H1 (cell line): ENCODE measurements around the gene PARP1. TPM values are rescaled to one million over a fixed set of nuclear protein-coding genes. Genes with fewer than 3 reads are reported as not detected.
A peak's percentile ranks its signal among the peaks of the same experiment; 100 is the strongest.

Experiments
- CBX8 ChIP-seq: fragments of 300-800, 300-1000 bp; sonication (generic); IDR thresholded peaks from 2 replicates; pipeline ENCODE4 v1.7.1; 2016; ENCODE audit warnings: low read depth, low read length, borderline replicate concordance
- CTBP2 ChIP-seq: IDR thresholded peaks from 2 replicates; pipeline ENCODE4 v1.7.0; 2011; ENCODE audit warnings: borderline replicate concordance, mild to moderate bottlenecking, moderate library complexity, mixed read lengths, low read length; ENCODE audit not compliant: insufficient read depth, insufficient read length
- EGR1 ChIP-seq: IDR thresholded peaks from 2 replicates; pipeline ENCODE4 v1.6.1; 2011; ENCODE audit warnings: low read depth, low read length, borderline replicate concordance
- EP300 ChIP-seq, 2 experiments: IDR thresholded peaks; 1 replicate in 1 of 2; 2 replicates in 1 of 2; pipeline ENCODE4 v1.6.1; 2011 to 2012; ENCODE audit warnings: low read depth in 2 of 2, low read length in 2 of 2, mild to moderate bottlenecking in 2 of 2, borderline replicate concordance in 1 of 2, inconsistent platforms in 1 of 2, moderate library complexity in 1 of 2
- GTF2F1 ChIP-seq: IDR thresholded peaks from 2 replicates; pipeline ENCODE4 v1.6.1; 2012; ENCODE audit warnings: low read depth, low read length, improper control_type of control experiment, borderline replicate concordance
- HDAC2 ChIP-seq, 2 experiments: fragments of 300-600 bp in 1 of 2; sonication (generic) in 1 of 2; IDR thresholded peaks; 2 replicates each; pipeline ENCODE4 v1.6.1; 2011 to 2012; ENCODE audit warnings: low read depth in 2 of 2, low read length in 2 of 2, mild to moderate bottlenecking in 2 of 2, moderate library complexity in 2 of 2, borderline replicate concordance in 1 of 2, inconsistent platforms in 1 of 2
- HDAC6 ChIP-seq: IDR thresholded peaks from one replicate; pipeline ENCODE4 v1.7.1; 2012; ENCODE audit warnings: low read depth, mild to moderate bottlenecking, inconsistent platforms, low read length, moderate library complexity
- NANOG ChIP-seq: IDR thresholded peaks from 2 replicates; pipeline ENCODE4 v1.6.1; 2011; ENCODE audit warnings: low read length, low read depth, mild to moderate bottlenecking, inconsistent platforms; ENCODE audit not compliant: insufficient read depth, poor library complexity, severe bottlenecking
- POLR2A ChIP-seq, 2 experiments: IDR thresholded peaks; 1 replicate in 1 of 2; 2 replicates in 1 of 2; pipeline ENCODE4 v1.6.1; 2011; ENCODE audit warnings: low read depth in 2 of 2, low read length in 2 of 2, mild to moderate bottlenecking in 2 of 2; ENCODE audit errors: control extremely low read depth in 1 of 2
- POLR2AphosphoS5 ChIP-seq: IDR thresholded peaks from 2 replicates; pipeline ENCODE4 v1.6.1; 2011; ENCODE audit warnings: low read depth, low read length
- RBBP5 ChIP-seq: IDR thresholded peaks from 2 replicates; pipeline ENCODE4 v1.7.1; 2012; ENCODE audit warnings: low read depth, mild to moderate bottlenecking, inconsistent platforms, low read length, moderate library complexity, borderline replicate concordance
- SAP30 ChIP-seq: fragments of 300-600 bp; sonication (generic); IDR thresholded peaks from 2 replicates; pipeline ENCODE4 v1.7.1; 2012; ENCODE audit warnings: low read length, moderate library complexity, mild to moderate bottlenecking, inconsistent platforms; ENCODE audit not compliant: insufficient read depth, insufficient replicate concordance
- SIRT6 ChIP-seq: IDR thresholded peaks from one replicate; pipeline ENCODE4 v1.7.1; 2012; ENCODE audit warnings: low read length, inconsistent platforms
- SRF ChIP-seq: IDR thresholded peaks from 2 replicates; pipeline ENCODE4 v1.6.1; 2011; ENCODE audit warnings: mild to moderate bottlenecking, low read depth, low read length, moderate library complexity
- TAF1 ChIP-seq: IDR thresholded peaks from 2 replicates; pipeline ENCODE4 v1.6.1; 2011; ENCODE audit warnings: mild to moderate bottlenecking, low read depth, low read length
- TEAD4 ChIP-seq: IDR thresholded peaks from 2 replicates; pipeline ENCODE4 v1.6.1; 2012; ENCODE audit warnings: low read depth, low read length, inconsistent platforms, mixed read lengths
- polyA plus RNA-seq, 7 experiments: library from polyadenylated mRNA; depleted of rRNA in 3 of 7; stranded (reverse) in 5 of 7; unstranded in 2 of 7; fragments of >200 nt in 5 of 7; fragments of 200-250 nt in 2 of 7; gene quantifications; 1 replicate in 5 of 7; 2 replicates in 1 of 7; 4 replicates in 1 of 7; pipeline versions ENCODE4 v1.2.1 to v1.2.3, GENCODE V29; 2011 to 2013; ENCODE audit warnings: missing spikeins in 2 of 7, mixed read lengths in 2 of 7
- total RNA-seq: library from RNA; stranded (reverse); fragmentation: NEBNext Ultra II Directional; extraction: Animal tissue kit (Norgen Biotek cat#: 25700); gene quantifications from 2 replicates; pipeline ENCODE4 v1.2.1, GENCODE V29; 2021
- TF ChIP-seq, protein P1 (sequence below): IDR thresholded peaks from 2 replicates; pipeline ENCODE4 v1.6.1; 2011; ENCODE audit warnings: low read depth, mild to moderate bottlenecking, low read length; ENCODE audit not compliant: insufficient read depth

Gene PARP1
- total and polyA plus RNA-seq, 2 of the 8 experiments (the other 6 are each of a cell fraction or from before 2014, with no cell fraction given): 416 to 441 TPM

DNA sequence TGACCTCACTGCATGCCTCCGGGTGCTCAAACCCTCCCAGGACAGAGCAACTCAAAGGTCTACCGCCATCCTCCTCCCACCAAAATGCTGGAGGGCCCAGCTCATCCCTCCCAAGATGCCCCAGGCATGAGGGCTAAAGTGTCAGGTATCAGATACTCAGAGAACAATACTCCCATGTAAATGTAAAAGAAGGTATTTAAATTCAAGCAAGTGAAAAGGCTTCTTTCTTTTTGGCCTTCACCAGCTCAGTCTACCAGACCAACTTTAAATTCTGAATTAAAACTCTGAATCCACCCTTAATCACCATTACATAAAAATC, 3.0 kb downstream of the PARP1 start (continued):
- no peak for TF ChIP-seq HDAC6
- TF ChIP-seq NANOG: peak; percentile 56
- TF ChIP-seq HDAC2 (IDR thresholded peaks at IDR 0.05; ENCODE audit: borderline replicate concordance in 1 of 2, low read depth in 2 of 2, low read length in 2 of 2): no peak
- no peak for TF ChIP-seq SIRT6
- TF ChIP-seq SRF: no peak
- TF ChIP-seq EGR1: no peak
- peak in 1 of 2 experiments; percentile 26; a peak in 1 of 3 replicates for TF ChIP-seq POLR2A (IDR thresholded peaks at IDR 0.05; ENCODE audit: control extremely low read depth in 1 of 2, low read depth in 2 of 2, low read length in 2 of 2)
- peak; percentile 57 for TF ChIP-seq TAF1
- TF ChIP-seq SAP30: no peak
- no peak; the same call in 1 of the 2 replicates for TF ChIP-seq POLR2AphosphoS5
- TF ChIP-seq CTBP2: no peak
- no peak for TF ChIP-seq RBBP5
- no peak for TF ChIP-seq EP300 (IDR thresholded peaks at IDR 0.05; ENCODE audit: borderline replicate concordance in 1 of 2, low read depth in 2 of 2, low read length in 2 of 2)
- TF ChIP-seq, protein P1, sequence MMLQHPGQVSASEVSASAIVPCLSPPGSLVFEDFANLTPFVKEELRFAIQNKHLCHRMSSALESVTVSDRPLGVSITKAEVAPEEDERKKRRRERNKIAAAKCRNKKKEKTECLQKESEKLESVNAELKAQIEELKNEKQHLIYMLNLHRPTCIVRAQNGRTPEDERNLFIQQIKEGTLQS: no peak
- TF ChIP-seq TEAD4: no peak
- TF ChIP-seq CBX8: no peak
- TF ChIP-seq GTF2F1: no peak
